Activated CD8-positive, alpha-beta memory T cell treated with anti-CD3 and anti-CD28 coated beads, Interleukin-2, amount 50 U/mL, for 4 hours (primary cell): ENCODE measurements around the gene FGD3.
"Not testable (repeated sequence)": the region's sequence is repeated elsewhere in the genome, so short reads cannot be mapped to it uniquely, and the experiment has no call there.

Experiments used
- DNase-seq: peaks from one replicate; pipeline ENCODE4 v3.0.0-alpha.2; 2020

Gene FGD3

DNA sequence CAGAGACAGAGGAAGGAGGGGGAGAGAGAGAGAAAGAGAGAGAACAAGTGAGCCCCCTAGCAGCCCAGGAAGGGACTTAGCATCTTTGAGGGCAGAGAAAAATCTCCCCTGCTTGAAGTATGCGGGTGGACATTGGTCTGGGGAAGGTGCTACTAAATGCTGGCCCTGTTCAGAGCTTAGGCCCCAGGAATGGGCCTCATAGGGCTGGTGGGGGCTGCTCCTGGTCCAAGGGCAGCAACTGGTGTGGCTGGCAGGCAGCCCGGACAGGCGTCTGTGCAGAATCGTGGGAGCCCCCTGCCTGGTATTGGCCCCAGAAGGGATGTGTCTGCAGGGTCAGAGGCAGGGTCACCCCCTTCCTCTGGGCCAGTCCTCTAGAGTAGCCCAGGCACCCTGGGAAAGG lies 63.4 kb downstream of the FGD3 start:
- no peak for DNase-seq

DNA sequence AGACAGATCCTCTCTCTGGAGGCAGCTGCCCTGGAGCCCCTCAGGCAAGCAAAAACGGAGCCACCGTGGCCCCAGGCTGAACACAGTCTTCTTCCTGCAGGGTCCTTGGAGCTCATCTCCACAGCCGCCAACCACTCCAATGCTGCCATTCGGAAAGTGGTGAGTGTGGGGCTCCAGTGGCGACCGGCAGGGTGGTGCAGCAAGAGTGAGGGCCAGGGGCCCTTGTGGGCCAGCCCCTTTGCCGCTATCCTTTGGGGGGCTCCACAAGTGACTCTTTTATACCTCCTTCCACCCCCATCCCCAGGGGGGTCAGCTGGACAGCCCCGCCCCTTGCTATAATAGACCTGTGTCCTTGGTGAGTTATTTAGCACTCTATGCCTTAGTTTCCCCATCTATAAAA lies 63.8 kb downstream of the FGD3 start:
- no peak for DNase-seq

DNA sequence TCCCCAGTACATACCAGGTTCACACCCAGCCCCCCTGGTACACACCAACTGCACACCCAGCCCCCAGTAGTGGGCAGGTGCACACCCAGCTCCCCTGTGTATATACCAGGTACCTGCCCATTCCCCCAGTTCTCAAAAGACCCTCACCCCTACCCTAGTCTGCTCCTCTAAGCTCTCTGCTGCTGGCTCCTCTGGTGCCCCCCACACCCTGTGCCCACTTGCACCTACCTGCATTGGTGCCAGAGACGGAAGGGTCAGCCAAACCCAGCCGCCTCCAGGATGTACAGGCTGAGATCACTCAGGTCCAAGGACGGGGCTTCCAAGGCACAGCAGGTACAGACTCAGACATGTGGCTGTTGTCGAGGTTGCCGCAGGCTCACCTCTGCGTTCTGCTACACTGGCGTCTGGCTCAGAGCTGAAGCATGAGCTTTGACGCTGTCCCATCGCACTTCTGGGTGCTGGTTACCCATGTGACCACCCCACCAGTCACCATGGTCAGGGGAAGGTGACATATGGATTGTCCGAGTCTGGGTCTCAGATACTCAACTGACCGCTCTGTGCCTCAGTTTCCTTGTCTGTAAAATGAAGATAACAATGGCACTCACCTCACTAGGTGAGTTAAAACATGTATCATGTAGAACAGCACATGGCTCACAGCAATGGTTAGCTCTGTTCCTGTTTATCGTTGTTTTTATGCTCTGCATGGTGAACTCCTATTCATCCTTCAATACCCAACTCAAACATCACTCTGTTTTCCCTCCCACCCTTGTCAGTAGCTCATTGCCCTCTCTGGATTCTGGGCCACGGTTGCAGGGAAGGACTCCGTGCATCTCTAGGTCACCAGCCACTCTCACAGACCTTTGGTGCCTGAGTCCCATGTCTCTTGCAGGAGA lies 65.9 kb downstream of the FGD3 start:
- no peak for DNase-seq

DNA sequence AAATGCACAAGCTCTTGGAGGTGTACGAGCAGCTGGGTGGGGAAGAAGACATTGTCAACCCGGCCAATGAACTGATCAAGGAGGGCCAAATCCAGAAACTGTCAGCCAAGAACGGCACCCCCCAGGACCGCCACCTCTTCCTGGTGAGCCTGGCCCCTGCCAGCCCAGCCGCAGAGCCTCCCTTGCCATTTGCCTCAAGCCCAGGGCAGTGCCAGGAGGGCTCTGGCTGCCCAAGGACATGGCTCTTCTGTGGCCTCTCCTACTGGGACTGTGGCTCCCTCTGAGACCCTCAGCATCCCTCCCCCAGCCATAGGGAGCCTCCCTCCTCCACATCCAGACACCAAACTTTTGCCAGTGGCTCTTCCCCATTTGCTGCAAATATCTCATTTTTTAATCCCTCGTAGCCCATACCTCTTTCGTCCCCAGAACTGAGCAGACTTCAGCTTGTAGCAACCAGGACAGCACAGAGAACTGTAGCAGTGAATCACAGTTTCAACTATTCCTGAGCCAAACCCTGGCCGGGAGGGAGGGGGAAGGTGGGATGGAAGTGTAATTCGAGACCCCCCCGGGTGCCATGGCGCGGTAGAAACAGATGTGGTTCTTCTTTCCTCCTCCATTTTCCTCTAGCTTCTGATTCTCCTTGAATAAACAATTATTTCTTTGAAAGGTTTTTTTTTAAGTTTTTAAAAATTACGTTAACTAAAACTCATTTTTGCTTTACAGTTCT lies 66.7 kb downstream of the FGD3 start:
- no peak for DNase-seq

DNA sequence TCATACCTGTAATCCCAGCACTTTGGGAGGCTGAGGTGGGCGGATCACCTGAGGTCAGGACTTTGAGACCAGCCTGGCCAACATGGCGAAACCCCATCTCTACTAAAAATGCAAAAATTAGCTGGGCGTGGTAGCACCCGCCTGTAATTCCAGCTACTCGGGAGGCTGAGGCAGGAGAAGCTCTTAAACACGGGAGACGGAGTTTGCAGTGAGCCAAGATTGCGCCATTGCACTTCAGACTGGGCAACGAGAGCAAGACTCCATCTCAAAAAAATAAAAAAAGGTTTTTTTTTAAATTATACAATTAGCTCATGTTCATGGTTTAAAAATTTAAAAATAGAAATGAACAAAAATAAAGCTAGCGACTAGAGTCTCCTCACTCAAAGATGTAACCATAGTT lies 67.9 kb downstream of the FGD3 start:
- not testable (repeated sequence) for DNase-seq

DNA sequence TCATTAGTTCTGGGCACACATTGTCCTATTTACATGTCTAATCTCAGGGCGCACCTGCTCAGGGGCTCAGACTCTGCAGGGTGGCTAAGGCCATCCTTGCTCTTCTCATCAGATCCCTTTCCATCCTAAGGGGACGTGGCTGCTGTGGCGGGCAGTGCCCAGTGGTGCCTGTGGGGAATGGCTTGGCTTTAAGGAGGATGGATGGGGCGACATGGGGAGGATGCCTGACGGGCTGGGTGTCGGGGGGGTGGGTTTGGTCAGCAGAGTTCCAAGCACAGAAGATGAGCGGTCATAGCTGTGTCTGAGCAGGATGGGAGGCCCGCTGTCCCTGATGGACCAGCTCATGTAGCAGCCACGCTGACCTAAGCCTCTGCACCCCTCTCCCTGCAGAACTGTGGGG lies 70.3 kb downstream of the FGD3 start:
- no peak for DNase-seq

DNA sequence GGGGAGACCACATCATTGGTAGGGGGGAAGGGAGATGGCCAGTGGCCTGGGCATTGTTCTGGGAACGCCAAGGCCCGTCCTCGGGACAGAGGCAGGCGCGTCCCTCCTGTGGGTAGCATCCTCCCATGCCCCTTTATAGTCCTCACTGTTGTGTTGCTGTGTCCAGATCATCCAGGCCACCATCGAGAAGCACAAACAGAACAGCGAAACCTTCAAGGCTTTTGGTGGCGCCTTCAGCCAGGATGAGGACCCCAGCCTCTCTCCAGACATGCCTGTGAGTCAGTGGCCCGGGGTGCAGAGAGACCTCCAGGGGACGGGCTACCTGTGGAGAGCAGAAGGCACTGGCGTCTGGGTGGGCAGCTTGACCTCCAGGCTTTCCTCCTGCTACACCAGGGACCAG lies 72.8 kb downstream of the FGD3 start:
- no peak for DNase-seq

DNA sequence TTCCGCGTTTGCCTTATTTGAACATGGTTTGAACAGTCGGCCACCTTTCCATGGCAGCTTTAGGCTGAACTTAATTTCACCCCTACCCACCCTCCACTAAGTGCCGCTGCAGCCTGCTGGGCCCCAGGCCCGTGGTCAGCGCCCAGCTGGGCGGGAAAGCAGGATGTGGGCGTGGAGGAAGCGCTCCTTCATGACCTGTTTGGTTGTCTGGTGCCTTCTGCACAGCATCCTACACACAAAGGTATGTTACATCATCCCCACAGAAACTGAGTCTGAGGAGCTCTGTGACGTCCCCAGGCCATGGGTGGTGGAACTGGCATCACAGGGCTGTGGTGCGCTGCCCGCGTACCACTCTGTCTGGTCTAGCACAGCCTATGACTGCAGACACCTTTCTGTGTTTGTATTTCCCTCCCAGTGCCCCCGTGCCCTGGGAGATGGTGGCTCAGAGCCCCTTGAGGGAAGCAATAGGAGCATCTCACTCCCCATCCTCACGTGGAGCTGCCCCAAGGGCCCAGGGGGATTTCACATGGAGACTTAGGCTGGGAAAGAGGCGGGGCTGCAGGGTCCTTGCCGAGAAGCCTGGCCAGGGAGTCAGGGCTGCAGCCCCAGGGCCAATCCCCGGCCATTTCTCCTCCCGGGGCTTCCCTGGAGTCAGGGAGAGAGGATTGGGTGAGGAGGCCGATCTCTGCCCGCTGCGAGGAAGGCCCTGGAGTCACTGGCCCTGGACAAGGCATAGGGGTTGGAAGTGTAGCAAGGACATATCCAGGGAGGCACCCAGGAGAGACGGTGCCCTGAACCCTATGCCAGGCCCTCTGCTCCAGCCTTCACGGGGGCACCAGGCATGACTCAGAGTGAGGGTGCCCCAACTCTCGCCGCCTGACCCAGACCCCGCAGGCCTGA lies 73.7 kb downstream of the FGD3 start:
- DNase-seq = no peak

DNA sequence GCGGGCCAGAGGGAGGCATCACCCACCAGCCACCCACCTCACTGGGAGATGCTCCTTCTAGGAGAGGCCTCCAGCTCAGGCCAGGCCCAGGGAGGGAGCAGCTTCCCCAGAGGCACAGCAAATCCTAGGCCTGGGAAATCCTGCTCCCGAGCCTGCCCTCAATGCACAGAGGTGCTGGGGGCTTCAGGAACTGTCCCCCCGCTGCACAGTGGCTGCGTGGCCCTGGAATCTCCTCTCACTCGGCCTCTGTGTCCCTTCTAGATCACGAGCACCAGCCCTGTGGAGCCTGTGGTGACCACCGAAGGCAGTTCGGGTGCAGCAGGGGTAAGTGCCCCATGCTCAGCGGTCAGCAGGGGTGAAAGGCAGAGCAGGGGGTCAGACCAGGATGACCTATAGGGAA lies 74.7 kb downstream of the FGD3 start:
- DNase-seq = no peak

DNA sequence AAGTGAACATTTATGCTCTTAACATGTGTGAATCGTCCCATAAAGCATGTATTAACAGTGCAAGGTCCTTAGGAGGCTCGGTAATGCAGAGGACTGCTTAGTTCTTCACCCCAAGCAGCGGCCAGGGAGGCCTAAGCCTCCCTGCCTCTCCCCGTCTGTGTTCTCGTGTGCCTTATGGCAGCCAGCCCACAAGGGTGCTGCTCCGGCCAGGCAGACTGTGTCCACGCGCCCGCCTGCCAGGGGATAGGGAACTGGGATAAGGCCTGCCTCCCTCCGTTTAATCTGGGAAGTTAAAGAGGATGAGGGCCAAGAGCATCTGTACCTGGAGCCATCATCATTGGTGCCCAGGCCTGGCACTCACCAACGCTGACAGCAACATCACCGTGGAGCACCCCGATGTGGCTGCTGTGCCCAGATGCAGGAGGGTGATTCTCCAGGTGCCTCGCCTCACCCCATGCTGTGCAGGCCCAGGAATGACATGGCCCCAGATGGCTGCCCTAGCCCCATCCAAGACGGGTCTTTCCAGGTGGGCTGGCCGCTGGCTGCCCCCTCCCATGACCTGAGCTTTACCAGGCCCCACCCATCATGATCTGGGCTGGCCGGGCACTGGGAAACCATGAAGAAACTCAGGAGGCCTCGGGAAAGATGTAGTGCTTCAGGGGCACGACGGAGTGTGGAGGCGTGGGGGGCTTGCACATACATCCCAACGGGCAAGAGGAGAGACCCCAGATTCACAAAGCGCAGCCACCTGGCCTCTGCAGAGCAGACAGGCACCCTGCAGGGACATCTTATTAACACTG lies 75.6 kb downstream of the FGD3 start:
- no peak for DNase-seq

DNA sequence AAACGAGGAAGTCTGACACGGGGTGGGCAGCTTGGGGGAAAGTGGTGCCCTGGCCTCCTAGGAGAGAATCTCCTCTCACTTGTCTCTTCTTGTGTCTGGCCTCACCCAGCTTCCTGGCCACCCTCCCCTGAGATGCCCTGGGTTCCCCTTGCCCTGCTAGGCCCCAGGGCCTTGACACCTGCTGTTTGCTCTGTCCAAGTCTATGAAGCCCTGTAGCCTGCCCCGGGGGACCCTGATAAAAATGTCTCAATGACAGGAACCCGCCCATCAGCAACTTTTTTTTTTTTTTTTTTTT lies 76.1 kb downstream of the FGD3 start:
- no peak for DNase-seq

DNA sequence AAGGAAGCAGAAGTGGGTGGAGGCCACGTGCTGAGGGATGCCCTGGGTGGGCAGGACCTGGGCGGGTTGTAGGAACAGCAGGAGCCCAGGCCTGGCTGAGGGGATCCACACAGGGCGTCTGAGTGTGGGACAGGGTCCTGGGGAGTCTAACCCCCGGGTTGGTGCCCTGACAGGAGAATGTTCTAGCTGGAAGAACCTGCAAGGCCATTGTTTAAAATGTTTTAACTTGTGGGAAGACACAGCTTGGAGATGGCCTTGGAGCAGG lies 77.3 kb downstream of the FGD3 start:
- DNase-seq = no peak

DNA sequence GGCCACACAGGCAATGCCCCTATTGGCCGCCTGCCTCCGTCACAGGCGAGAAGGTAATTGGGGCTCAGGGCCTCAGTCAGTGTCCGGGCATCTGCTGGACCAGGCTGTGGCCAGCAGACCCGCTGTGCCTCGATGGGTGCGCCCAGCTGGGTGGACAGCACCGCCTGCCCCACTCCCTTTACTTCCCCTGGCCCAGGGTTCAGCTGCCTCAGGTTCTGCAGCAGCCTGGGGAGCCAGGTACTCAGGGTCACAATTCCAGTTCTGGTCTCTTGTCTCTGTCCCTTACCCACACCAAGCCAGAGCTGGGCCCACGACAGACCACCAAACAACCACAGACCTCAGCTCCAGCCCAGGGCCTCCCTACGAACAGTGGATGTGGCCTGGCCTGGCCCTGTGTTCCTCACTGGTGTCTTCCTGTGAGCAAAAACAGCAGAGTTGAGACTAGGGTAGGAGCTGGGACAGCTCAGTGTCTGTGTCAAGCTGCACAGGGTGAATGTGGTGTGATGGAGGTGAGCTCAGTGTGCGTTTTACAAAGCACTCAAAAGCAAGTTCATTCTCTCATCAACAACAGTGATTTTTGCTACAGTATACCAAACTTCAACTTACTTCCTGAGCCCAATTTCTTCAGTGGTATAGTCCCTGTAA lies 77.8 kb downstream of the FGD3 start:
- DNase-seq = no peak

DNA sequence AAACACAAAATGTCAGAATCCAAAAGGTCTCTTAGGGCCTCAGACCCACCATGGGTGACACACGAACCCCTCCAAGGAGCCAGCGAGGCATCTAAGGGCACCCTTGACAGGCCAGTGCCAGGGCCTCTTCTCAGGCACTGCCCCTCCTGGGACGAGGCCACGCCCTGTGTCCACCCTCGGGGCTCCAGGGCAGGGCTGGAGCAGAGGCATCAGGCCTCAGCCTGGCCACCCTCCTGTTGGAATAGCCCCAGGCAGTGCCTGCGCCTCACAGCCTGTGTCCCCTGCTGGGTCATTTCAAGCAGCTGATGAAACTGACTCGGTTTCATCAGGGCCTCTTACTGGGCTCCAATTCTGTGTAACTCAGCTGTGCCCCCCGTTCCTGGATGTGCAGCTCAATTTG lies 78.4 kb downstream of the FGD3 start:
- DNase-seq = no peak

DNA sequence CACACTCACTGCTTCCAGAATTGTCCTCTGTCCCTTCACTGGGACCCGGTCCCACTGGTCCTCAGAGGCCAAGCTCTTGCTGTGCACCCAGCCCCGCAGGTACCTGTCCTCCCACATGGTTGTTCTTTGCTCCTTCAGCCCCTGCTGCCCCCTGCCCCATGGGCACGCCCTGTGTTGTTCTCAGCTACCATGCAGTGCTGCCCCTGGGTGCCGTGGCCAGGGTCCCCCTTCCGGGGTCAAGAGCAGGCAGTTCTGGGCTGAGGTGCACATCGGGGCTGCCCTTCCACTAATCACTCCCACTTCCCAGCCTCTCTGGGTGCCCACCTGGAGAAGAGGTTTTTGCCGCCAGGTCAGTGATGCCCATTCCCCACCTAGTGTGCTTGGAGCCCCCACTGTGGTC lies 79.3 kb downstream of the FGD3 start:
- no peak for DNase-seq

DNA sequence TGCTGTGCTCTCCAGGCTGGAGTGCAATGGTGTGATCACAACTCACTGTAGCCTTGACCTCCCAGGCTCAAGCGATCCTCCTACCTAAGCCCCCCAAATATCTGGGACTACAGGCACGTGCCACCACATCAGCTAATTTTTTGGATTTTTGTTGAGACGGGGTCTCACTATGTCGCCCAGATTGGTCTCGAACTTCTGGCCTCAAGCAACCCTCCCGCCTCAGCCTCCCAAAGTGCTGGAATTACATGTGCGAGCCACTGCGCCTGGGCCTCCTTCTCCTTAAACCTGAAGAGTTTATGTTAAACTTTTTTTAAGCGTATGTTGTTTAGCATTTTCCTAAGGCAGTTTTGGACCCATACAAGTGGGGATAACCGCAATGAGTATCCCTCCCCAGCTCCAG lies 80.4 kb downstream of the FGD3 start:
- DNase-seq = no peak

DNA sequence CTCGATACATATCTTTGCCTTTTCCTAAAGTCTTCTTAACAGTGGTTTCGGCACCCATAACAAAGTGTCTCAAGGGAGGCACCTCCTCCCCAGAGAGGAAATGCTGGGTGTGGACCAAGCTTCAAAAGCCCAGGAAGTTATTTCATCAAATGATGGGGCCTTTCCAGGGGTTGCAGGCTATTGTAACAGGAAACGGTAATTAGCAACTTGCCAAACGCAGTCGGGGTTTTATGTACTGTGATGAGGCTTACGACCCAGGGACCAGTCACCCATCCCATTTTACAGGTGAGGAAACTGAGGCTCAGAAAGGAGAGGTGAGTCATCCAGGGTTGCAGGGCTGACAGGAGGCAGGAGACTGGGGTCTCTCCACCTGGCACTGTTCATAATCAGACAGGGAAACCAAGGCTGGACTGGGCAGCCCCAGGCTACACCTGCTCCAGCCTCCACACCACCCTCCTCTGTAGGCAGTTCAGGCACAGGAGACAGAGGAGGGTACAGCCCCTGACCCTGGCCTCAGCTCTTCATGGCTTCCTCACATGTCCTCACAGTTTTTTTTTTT lies 81.2 kb downstream of the FGD3 start:
- DNase-seq = peak; percentile 45

DNA sequence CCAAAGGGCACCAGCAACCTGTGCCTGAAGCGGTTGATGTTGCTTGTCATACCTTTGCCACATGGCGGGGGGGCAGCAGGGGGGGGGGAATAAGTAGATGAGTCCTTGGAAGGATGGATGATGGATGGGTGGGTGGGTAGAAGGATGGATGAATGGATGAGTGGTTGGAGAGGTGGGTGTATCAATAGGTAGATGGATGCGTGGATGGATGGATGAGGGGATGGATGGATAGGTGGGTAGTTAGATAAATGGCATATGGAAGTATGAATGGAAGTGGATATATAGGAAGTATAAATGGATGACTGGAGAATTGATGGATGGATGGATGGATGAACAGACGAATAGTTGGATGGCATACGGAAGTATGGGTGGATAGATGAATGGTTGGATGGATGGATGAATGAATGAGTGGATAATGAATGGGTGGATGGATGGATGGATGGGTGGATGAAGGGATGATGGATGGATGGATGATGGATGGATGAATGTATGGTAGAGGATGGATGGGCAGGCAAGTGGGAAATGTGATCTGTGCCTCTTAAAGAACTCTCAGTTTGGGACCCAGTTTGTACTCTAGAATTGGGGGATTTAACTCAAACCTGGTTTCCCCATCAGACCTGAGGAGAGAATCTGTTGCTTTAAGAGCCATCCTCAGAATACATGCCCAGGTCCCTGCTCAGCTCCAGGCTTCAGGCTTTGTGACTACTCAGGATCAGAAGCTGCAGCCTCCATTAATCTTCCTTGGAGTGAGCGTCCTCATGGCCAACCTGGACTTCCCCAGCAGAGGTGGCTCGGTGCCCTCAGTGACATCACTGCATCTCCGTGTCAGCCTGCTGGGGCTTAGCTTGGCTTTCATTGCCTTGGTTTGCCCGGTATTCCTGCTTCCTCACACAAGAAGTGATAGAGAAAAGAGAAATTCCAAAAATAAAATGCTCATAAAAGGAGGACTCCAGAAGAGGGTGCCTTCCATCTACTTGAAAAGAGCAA lies 83.6 kb downstream of the FGD3 start:
- DNase-seq = no peak

DNA sequence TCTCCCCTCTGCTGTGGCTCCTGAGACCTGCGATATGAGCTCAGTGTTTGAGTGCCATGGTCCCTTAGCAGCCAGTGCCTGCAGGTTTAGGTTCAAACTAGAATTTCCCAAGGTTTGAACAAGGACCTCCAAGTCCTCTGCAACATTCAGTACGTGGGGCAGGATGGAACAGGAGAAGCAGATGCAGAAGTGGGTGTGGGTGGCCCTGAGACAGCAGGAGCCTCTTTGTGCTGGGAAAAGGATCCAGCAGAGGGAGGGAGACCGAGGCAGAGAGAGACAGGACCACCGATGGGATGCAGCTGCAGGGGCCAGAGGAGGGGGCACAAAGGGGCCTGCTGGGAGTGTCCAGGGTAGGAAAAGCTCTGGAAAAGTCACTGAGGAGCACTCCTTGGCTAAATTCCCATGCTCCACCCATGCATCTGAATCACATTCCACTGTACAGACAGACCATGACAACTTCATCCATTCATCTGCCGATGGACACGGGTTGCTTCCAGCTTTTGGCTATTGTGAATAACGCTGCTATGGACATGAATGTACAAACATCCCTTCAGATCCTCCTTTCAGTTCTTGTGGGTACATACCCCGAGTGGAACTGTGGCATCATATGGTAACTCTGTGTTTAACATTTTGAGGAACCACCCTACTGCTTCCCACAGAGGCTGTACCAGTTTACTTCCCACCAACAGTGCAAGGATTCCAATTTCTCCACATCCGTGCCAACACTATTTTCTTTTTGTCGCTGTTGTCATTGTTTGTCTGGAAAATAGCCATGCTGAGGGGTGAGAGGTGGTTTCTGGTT lies 84.5 kb downstream of the FGD3 start:
- no peak for DNase-seq

DNA sequence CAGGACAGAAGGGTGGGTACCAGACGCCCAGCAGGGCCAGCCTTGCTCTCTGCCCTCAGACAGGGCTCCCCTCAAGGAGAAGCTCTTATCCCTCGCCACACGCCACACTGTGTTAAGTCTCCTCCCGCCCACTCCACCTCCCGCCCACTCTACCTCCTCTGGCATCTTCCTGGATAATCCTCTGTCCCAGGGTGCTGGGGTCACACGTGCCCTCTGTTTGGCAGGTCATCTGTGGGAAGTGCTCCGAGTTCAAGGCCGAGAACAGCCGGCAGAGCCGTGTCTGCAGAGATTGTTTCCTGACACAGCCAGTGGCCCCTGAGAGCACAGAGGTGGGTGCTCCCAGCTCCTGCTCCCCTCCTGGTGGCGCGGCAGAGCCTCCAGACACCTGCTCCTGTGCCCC lies 85.2 kb downstream of the FGD3 start:
- DNase-seq = no peak
